HG02798 (cell line): ENCODE results near the gene GNA15.
A peak's percentile ranks its signal among the peaks of the same experiment; 100 is the strongest.
"Not testable (repeated sequence)": the region's sequence is repeated elsewhere in the genome, so short reads cannot be mapped to it uniquely, and the experiment has no call there.

Experiments
- ATAC-seq: cut with Tn5 transposase; IDR thresholded peaks from one replicate; pipeline ENCODE4 v1.9.1; 2021; ENCODE audit warnings: mild to moderate bottlenecking; ENCODE audit not compliant: unreplicated experiment, poor library complexity

GNA15 gene

DNA sequence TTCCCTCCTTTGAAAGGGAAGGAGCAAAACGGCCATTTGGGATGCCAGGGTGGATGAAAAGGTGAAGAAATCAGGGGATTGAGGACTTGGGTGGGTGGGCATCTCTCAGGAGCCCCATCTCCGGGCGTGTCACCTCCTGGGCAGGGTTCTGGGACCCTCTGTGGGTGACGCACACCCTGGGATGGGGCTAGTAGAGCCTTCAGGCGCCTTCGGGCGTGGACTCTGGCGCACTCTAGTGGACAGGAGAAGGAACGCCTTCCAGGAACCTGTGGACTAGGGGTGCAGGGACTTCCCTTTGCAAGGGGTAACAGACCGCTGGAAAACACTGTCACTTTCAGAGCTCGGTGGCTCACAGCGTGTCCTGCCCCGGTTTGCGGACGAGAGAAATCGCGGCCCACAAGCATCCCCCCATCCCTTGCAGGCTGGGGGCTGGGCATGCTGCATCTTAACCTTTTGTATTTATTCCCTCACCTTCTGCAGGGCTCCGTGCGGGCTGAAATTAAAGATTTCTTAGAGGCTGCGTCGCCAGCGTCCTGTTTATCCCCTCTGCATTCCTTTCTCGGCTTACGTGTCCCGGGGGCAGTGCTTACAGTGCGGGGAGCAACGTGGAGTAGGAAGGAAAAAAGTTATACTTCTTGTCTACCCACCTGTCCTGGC, 27.5 kb downstream of the GNA15 start:
- ATAC-seq: no peak

DNA sequence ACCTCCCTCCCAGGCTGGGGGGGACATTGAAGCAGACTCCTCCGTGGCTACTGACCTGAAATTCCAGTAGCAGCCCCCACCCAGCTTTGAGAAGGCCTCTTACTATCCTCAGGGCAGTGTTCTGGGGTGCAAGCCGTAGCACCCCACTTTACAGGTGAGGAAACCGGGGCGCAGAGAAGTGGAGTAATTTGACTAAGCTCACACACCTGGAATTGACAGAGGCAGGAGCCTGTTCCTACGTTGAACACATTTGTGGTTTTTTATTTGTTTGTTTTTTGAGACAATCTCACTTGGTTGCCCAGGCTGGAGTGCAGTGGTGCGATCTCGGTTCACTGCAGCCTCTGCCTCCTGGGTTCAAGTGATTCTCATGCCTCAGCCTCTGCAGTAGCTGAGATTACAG, 28.1 kb downstream of the GNA15 start:
- no peak for ATAC-seq

GRCh38 chr19:3167533-3168272, 31.9 kb downstream of the GNA15 start:
- no peak for ATAC-seq

DNA sequence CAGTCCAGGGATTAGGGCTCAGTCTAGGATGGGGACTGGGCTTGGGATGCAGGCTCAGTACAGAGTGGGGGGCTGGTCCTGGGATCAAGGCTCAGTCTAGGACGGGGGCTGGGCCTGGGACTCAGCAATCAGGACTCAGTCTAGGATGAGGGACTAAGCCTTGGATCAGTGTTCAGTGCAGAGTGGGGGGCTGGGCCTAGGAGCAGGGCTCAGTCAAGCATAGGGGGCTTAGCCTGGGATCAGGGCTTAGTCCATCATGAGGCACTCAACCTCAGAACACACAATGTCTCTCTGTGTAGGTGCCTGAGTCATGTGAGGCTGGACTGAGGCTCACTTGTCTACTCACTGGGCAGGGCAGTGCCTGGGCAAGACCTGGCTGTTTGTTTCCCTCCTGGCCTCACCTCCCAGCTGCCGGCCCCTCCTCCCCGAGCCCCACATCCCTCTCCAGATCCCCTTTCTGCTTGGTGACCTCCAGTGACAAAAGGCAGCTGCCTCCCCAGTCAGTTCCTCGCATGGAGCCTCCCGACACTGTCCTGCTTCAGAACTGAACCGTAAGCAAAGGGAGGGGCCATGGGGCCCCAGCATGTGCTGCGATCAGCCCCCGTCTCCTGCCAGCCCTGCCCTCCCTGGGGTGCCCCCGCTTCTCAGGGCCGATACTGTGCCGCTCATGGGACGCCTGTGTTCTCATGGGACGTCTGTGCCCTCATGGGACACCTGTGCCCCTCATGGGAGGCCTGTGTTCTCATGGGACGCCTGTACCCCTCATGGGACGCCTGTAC, 36.2 kb downstream of the GNA15 start:
- no peak for ATAC-seq

GRCh38 chr19:3172673-3173000, 36.8 kb downstream of the GNA15 start:
- ATAC-seq: not testable (repeated sequence)

DNA sequence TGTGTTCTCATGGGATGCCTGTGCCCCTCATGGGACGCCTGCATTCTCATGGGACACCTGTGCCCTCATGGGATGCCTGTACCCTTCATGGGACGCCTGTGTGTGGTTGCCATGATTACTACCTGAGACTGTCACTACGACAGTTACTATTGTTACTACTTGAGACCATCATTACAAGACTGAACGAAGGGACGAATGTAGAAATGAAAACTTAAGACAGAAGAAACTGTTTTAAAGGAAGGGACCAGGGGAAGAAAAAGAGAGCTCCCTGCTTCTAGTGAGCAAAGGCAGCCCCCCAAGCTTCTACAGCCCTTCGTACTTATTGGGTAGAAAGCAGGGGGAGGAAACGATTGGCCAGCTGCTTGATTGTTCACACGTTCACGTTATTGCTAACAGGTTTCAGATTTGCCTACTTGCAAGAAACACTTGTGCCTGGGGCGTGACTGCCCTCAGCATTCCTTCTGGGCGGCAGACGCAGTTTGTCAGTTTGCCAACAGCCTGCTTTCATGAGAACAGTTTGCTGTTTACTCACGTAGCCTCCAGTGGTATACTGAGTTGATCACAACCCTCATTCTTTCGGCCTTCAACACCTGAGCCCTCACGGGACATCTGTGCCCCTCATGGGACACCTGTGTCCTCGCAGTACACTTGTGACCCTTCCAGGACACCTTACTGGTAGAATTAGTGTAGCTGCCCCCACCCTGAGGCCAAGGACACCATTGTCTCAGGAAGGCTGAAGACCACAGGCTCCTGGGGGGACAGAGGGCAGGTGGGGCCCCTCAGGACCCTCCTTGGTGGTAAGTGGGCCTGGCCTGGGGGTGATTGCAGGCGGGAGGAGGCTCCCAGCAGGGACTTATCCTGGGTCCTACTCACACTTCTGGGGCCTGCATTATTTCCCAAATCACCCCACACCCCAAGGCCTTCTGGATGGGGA, 40.2 kb downstream of the GNA15 start:
- no peak for ATAC-seq

- ATAC-seq: no peak
These were observed 41.1 kb downstream of the GNA15 start for GRCh38 chr19:3176715-3177501.

GRCh38 chr19:3178377-3178972, 42.6 kb downstream of the GNA15 start, which contains the start of gene S1PR4:
S1PR4 (plus strand) TSS chr19:3178769; CDS start chr19:3178793, 24 bp downstream.
- ATAC-seq: peak; percentile 31

- ATAC-seq: peak; percentile 15
These were observed 43.3 kb downstream of the GNA15 start for GRCh38 chr19:3178973-3179738.

DNA sequence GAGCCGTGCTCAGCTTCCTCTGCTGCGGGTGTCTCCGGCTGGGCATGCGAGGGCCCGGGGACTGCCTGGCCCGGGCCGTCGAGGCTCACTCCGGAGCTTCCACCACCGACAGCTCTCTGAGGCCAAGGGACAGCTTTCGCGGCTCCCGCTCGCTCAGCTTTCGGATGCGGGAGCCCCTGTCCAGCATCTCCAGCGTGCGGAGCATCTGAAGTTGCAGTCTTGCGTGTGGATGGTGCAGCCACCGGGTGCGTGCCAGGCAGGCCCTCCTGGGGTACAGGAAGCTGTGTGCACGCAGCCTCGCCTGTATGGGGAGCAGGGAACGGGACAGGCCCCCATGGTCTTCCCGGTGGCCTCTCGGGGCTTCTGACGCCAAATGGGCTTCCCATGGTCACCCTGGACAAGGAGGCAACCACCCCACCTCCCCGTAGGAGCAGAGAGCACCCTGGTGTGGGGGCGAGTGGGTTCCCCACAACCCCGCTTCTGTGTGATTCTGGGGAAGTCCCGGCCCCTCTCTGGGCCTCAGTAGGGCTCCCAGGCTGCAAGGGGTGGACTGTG, 44.0 kb downstream of the GNA15 start:
- ATAC-seq: no peak

GRCh38 chr19:3183721-3184641, 48.1 kb downstream of the GNA15 start:
- ATAC-seq: no peak

DNA sequence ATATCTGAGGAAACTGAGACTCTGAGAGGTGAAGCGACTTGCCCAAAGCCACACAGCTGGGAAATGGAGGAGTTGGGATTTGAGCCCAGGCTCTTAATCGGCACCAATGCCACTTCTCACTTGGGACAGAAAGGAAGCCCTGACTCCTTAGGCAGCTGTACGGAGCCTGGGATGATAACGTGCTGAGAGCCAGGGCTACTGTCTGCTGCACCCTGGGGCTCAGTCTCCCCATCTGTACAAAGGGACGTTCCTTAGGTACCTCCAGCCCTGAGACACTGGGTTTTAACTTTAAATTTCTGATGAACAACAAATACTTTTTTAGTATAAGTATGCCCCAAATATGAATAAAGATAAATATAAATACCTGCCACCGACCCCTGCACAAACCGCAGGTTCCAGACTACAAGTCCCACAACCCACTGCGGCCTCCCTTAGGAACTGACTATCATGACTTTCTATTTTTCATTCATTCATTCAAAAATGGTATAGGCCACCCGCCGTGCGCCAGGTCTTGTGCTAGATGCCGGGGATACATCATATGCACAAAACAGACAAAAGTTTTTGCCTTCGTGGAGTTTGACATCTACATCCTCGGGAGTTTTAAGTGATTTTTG, 49.1 kb downstream of the GNA15 start:
- peak; percentile 28 for ATAC-seq

- peak; percentile 84 for ATAC-seq
These were observed 49.8 kb downstream of the GNA15 start, which contains the start of gene NCLN for GRCh38 chr19:3185461-3186159. NCLN (plus strand) TSS chr19:3185930; CDS start chr19:3186031, 101 bp downstream.

DNA sequence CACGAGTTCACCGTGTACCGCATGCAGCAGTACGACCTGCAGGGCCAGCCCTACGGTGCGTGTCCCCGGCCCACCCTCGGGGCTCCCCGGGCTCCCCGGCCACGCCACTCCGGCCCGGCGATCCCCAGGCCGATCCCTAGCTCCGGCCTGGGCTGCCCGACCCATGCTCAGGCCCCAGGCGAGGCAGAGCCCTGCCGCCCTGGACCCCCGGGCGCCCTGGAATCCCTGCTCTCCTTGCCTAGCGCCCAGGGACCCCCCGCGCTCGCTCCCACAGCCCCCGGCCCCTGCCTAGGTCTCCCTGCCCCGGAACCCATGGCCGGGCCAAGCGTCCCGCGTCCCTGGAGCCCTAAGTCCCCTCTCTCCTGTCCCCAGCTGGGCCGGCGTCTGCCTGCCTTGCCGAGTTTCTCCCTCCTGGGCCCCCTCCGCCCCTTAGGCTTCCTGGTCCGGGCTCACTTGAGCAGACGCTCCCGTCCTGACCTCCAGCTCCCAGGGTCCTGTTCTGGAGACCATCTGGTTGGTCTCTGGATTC, 50.4 kb downstream of the GNA15 start:
- no peak for ATAC-seq

- ATAC-seq: no peak
These were observed 51.2 kb downstream of the GNA15 start for GRCh38 chr19:3186891-3187661.
